GM19372 (cell line): Measurements from ENCODE around the gene TRIP13.
"Not testable (repeated sequence)": the region's sequence is repeated elsewhere in the genome, so short reads cannot be mapped to it uniquely, and the experiment has no call there.

Experiments used
- ATAC-seq: cut with Tn5 transposase; IDR thresholded peaks from one replicate; pipeline ENCODE4 v1.9.1; 2021; ENCODE audit warnings: mild to moderate bottlenecking, low read depth, moderate library complexity; ENCODE audit not compliant: unreplicated experiment

TRIP13 gene

GRCh38 chr5:934381-934967 is 41.8 kb downstream of the TRIP13 start:
- ATAC-seq = not testable (repeated sequence)

- ATAC-seq = no peak
Measured at GRCh38 chr5:935510-936084, 42.9 kb downstream of the TRIP13 start.

- ATAC-seq = no peak
Measured at GRCh38 chr5:936149-937144, 43.8 kb downstream of the TRIP13 start.

DNA sequence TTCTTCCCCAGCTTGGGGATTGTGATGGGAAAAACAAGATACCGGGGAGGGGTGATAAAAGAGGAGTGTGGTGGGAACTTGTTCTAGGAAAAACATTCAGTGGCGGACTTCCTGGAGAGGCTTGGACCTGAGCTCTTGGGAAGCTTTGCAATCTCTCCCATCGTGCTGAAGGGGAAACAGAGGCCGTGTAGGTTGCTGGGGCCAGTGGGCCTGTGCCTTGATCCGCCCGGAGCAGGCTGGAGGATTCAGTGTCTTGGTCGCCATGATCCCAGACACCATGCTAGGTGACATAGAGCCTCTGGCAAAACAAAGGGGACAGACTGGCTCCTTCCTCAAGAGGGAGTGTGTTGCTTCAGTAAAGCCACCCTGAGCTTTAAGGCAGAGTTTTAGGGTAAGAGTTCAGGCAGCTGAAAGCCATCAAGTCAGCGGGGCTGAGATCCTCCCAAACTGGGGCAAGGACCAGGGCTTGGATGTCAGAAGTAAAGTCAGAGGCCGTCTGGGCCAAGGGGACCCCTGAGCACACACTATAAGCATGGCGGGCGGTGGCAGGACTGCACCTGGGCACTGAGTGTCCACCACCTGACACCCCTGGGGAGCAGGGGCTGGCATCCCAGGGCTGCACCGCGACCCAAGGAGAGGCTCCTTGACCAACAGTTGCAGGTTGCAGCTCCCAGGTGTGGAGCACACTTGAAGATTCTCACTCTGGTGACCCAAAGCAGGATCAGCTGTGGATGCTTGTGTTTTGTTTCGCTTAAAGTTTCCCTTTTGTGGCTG is 44.7 kb downstream of the TRIP13 start:
- ATAC-seq = no peak

DNA sequence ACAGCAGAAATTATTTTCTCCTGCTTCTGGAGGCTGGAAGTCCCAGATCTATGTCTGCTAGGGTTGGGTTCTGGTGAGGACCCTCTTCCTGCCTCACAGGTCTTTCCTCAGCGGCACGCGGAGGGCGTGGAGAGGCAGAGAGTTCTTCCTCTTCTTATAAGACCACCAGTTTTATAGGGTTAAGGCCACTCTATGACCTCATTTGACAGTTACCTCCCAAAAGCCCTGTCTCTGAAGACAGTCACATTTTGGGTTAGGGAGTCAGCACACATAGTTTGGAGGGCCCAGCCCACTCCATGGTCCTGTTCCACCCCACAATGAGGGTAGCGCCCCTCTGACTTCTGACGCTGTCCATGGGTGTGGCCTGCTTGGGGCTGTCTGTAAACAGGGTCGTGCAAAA is 46.7 kb downstream of the TRIP13 start:
- no peak for ATAC-seq

GRCh38 chr5:940741-941140 is 48.1 kb downstream of the TRIP13 start:
- ATAC-seq = not testable (repeated sequence)

DNA sequence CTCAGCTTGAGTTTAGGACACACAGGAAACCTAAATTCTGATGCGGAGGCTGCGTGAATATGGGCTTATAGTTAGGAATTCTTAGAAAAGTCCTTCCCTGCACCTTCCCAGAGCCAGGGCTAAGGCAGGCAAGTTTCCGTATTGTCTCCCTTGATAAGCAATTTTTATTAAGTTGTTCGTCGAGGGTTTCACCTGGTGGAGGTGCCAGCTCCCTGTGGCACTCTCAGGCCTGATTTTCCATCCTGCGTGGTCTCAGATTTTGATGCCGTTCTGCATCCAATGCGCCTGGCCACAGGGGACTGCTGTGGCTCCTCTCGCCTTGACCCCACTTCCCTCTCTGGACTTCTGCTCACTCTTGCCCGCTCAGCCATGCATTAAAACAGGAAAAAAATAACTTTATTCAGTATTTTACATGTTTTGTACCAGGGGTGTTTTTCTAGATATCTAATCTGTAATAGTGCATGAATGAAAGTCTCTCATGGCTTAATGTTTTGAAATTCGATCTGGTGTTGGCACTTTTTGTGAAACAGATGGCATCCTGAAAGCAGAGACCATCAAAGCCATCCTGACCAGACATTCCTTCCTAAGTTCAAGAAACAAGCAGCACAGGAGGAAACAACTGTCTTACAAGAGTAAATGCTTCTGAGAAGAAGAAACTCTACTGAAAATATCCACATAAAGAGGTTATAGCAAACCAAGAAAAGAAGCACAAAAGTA is 50.7 kb downstream of the TRIP13 start:
- no peak for ATAC-seq

- no peak for ATAC-seq
Measured at GRCh38 chr5:943918-944620, 51.4 kb downstream of the TRIP13 start.

- ATAC-seq = no peak
Measured at GRCh38 chr5:944621-944927, 51.9 kb downstream of the TRIP13 start.

DNA sequence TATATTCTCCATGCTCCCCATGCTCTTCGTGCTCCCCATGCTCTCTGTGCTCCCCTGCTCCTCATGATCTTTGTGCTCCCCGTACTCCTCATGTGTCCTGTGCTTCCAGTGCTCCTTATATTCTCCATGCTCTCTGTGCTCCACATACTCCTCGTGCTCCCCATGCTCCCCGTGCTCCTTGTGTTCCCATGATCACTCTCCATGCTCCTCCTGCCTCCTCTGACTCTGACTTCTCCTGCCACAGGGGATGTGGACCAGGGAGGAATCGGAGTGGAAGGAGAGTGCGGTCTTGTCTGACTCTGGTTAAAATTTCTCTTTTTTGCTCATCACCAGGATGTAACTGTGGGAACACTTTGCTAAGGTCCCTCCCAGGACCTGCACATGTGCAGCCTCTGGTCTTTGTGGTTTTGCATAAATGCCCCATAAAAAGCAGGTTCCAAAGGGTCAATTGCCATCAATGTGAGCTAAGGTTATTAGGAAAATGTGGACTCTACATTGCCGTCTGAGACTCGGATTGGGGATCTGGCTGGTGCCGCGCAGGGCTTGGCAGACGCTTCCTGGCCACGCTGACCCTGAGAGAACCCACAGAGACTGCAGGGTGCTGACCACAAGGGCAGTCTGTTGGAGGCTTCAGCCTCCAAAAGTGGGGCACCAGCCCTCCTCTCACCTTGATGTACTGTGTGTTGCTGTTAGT is 52.5 kb downstream of the TRIP13 start:
- no peak for ATAC-seq

DNA sequence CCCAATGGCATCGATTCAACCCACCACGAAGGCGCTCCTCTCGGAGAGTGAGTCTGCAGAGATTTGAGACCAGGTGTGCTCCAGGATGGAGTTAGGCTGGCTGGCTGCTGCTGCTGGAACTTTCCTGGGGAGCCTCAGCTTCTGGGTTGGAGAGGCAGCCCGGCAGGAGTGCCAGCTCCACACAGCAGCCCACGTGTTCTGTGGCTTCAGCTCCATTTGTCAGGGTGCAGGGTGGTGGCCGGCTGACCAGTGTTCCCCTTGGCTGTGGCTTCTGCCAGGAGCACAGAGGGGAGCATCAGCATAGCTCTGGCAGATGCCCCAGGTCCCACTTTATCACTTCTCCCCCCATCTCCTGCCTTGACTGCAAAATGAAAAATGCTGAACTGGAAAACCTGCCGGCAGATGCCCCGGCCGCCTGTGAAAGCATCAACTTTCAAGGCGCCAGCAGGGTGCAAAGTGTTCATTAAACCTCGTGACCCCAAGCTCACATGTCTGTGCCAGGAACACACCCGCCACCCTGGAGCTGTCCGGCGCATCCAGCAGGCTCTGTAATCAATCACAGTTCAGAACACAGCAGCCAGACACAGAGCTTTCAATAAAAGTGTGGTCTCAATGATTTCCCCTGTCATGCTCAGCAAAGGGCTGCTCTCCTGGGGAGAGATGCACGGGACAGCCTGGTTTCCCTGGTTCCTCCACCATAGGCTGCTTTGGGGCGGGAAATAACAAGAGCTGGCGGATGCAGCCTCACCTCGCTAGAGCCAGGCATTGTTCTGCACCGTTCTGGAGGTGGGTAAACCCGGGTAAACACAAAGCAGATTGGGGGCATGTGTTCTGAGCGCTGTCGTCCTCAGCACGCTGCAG is 53.2 kb downstream of the TRIP13 start:
- no peak for ATAC-seq

DNA sequence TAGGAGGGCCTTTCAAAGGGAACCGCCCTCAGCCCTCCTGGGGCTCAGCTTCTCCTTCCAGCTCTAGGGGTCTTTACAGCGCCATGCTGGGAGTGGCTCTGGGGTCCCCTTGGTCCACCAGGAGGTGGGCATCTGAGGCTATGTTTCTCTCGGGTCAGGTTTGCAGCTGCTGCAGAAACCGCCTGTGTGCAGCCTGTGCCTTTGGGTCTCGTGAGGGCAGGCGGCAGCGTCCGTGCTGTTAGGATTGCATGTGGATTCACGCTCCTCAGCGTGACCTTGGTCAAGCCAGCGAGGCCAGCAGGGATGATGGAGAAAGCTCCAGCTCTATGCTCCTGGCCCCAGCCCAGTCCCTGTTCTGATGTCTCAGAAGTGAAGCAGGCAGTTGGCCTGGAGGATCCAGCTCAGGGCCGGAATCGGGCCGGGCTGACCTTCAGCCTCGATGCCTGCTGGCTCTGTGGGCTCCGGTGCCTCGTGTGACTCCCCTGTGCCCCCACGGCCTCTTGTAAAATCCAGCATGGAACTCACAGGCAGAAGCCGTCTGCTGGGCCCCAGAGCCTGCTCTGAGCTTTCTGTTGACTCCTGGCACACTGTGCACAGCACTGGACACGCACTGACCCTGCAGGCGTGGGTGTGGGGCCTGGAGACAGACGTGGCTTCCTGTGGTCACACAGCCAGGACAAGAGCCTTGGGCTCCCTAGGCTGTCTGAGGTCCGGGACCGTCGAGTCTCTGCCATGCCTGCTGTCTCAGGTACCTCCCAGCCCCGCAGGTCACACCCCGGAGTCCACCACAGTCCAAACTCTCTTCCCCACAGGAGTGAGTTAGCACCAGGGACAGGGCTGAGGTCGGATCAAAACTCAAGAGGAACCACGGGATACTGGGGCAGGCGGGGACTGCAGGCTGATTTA is 54.3 kb downstream of the TRIP13 start:
- no peak for ATAC-seq

DNA sequence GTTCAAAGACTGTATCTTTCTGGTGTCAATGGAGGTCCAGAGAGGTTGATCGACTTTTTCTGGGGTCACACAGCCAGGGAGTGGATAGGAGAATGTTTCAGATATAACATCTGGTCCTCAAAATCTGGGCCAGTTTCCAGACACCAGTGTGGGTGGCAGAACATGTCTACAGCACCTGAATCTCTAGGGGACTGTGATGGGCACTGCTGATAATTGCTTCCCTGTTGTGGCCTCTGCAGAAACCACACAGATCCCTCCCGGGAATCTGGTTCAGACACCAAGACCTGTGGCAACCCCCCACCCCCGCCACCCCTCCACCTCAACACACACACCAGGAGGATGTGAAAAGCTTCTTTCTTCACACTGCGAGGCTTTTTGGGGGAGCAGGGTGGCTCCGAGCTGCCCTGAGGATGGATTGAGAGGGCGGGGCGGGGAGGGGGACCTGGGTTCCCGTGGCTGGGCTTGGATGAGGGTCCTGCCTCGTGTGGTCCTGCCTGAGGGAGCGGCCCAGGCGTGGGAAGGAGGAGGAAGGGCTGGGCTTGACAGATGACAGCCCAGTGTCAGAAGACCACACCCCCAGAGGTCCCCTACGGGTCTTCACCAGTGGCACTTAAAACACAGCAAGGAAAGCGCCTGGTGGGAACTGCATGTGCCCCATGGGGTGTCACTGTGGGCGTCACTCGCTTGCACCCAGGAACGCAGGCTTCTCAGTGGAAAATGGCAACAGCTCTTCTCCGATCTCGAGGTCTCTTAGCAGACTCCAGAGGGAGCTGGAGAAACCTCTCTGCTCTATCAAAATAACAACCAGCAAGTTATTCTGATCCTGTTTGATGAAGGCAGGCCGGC is 55.2 kb downstream of the TRIP13 start:
- no peak for ATAC-seq

- no peak for ATAC-seq
Measured at GRCh38 chr5:948472-949274, 56.0 kb downstream of the TRIP13 start.

- ATAC-seq = no peak
Measured at GRCh38 chr5:949275-949543, 56.5 kb downstream of the TRIP13 start.
